IMR-90 (cell line): ENCODE measurements around the gene CD79A. TPM values are rescaled to one million over a fixed set of nuclear protein-coding genes. Genes with fewer than 3 reads are reported as not detected.
"Not testable (repeated sequence)": the region's sequence is repeated elsewhere in the genome, so short reads cannot be mapped to it uniquely, and the experiment has no call there.

Source experiments
- ATAC-seq: fragments of 200-7000 bp; cut with Tn5 transposase; 2 replicates; pipeline ENCODE4 v1.9.1; 2020; ENCODE audit warnings: low read depth, mild to moderate bottlenecking, moderate library complexity
- BruUV-seq: library from RNA; stranded (reverse); fragments of 400-500 nt; replicated peaks from 2 replicates; lab custom pipeline; 2021; lab: Mats Ljungman, UMichigan
- CTCF ChIA-PET: fragments of 300-600 bp; formaldehyde crosslinking; extraction: SDS; loops from one replicate; lab custom pipeline; 2021; ENCODE audit warnings: antibody characterized with exemption; lab: Yijun Ruan, JAX
- POLR2A ChIA-PET: fragments of 300-600 bp; sonication (Branson Sonifier 250); formaldehyde crosslinking; loops from one replicate; lab custom pipeline; 2022; ENCODE audit warnings: antibody characterized with exemption; ENCODE audit not compliant: unreplicated experiment; lab: Charles Lee
- DNase-seq: peaks from one replicate; pipeline ENCODE4 v3.0.0; 2013
- H2AFZ ChIP-seq: replicated peaks from 2 replicates; pipeline ENCODE3; 2013; ENCODE audit warnings: low read length, mild to moderate bottlenecking; ENCODE audit not compliant: poor library complexity
- H2AK5ac ChIP-seq: 2 replicates; pipeline ENCODE4 v1.6.1; 2013; ENCODE audit warnings: low read depth, low read length, inconsistent platforms
- H2AK9ac ChIP-seq: replicated peaks from 2 replicates; pipeline ENCODE3; 2013; ENCODE audit warnings: mild to moderate bottlenecking, low read depth, low read length, moderate library complexity; ENCODE audit not compliant: poor library complexity
- H2BK120ac ChIP-seq: 2 replicates; pipeline ENCODE4 v1.6.1; 2013; ENCODE audit warnings: low read depth, low read length, inconsistent platforms
- H2BK15ac ChIP-seq: 3 replicates; pipeline ENCODE4 v1.6.1; 2013; ENCODE audit warnings: low read depth, low read length, inconsistent platforms
- H2BK20ac ChIP-seq: 2 replicates; pipeline ENCODE4 v1.6.1; 2013; ENCODE audit warnings: low read depth, mild to moderate bottlenecking, inconsistent platforms, low read length, moderate library complexity
- H2BK5ac ChIP-seq: 2 replicates; pipeline ENCODE4 v1.6.1; 2013; ENCODE audit warnings: mild to moderate bottlenecking, low read depth, low read length, inconsistent platforms; ENCODE audit not compliant: poor library complexity, severe bottlenecking
- H3K14ac ChIP-seq: replicated peaks from 2 replicates; pipeline ENCODE4 v1.6.1; 2013; ENCODE audit warnings: low read depth, low read length, inconsistent platforms
- H3K18ac ChIP-seq: 2 replicates; pipeline ENCODE4 v1.6.1; 2013; ENCODE audit warnings: low read depth, low read length, control low read depth
- H3K23ac ChIP-seq: 2 replicates; pipeline ENCODE4 v1.6.1; 2013; ENCODE audit warnings: low read depth, low read length, inconsistent platforms
- H3K27ac ChIP-seq: 2 replicates; pipeline ENCODE4 v1.5.1; 2013; ENCODE audit warnings: mild to moderate bottlenecking, control low read depth, low read length; ENCODE audit not compliant: insufficient read depth
- H3K27me3 ChIP-seq: 2 replicates; pipeline ENCODE4 v1.6.1; 2013; ENCODE audit warnings: low read length; ENCODE audit not compliant: control insufficient read depth, insufficient read depth
- H3K36me3 ChIP-seq: 2 replicates; pipeline ENCODE4 v1.6.1; 2013; ENCODE audit warnings: low read length, mixed read lengths; ENCODE audit not compliant: control insufficient read depth, insufficient read depth
- H3K4ac ChIP-seq: 2 replicates; pipeline ENCODE4 v1.6.1; 2013; ENCODE audit warnings: low read depth, low read length, inconsistent platforms
- H3K4me1 ChIP-seq: 2 replicates; pipeline ENCODE4 v1.6.1; 2013; ENCODE audit warnings: low read length, mixed read lengths; ENCODE audit not compliant: control insufficient read depth, insufficient read depth
- H3K4me2 ChIP-seq: 2 replicates; pipeline ENCODE4 v1.6.1; 2013; ENCODE audit warnings: low read depth, mild to moderate bottlenecking, control low read depth, low read length, moderate library complexity
- H3K4me3 ChIP-seq: 2 replicates; pipeline ENCODE4 v1.5.1; 2013; ENCODE audit warnings: low read depth, mild to moderate bottlenecking, control low read depth, low read length, moderate library complexity; ENCODE audit not compliant: insufficient read depth
- H3K56ac ChIP-seq: 2 replicates; pipeline ENCODE4 v1.6.1; 2013; ENCODE audit warnings: low read length, inconsistent platforms; ENCODE audit not compliant: insufficient read depth; ENCODE audit errors: extremely low read depth
- H3K79me1 ChIP-seq, 2 experiments: 2 replicates each; pipeline ENCODE4 v1.6.1; 2013; ENCODE audit warnings: low read length in 2 of 2, inconsistent platforms in 1 of 2, low read depth in 1 of 2
- H3K9ac ChIP-seq: 2 replicates; pipeline ENCODE4 v1.6.1; 2013; ENCODE audit warnings: low read depth, low read length, control low read depth
- H3K9me1 ChIP-seq: 2 replicates; pipeline ENCODE4 v1.6.1; 2013; ENCODE audit warnings: low read length, inconsistent platforms; ENCODE audit not compliant: insufficient read depth
- H3K9me3 ChIP-seq: 2 replicates; pipeline ENCODE4 v1.6.1; 2013; ENCODE audit warnings: low read length; ENCODE audit not compliant: control insufficient read depth, insufficient read depth
- H4K20me1 ChIP-seq: 2 replicates; pipeline ENCODE4 v1.6.1; 2013; ENCODE audit warnings: low read length, inconsistent platforms; ENCODE audit not compliant: insufficient read depth
- H4K5ac ChIP-seq: 2 replicates; pipeline ENCODE4 v1.6.1; 2013; ENCODE audit warnings: mild to moderate bottlenecking, low read depth, low read length, control low read depth
- H4K8ac ChIP-seq, 2 experiments: 2 replicates each; pipeline ENCODE4 v1.6.1; 2013; ENCODE audit warnings: low read depth in 2 of 2, low read length in 2 of 2, control low read depth in 1 of 2, inconsistent platforms in 1 of 2
- H4K91ac ChIP-seq: 2 replicates; pipeline ENCODE4 v1.6.1; 2013; ENCODE audit warnings: low read depth, low read length, inconsistent platforms; ENCODE audit not compliant: insufficient read depth
- FOS ChIP-seq: fragments of 150-350 bp; IDR thresholded peaks from 2 replicates; pipeline ENCODE4 v1.6.1; 2016; ENCODE audit warnings: low read depth, low read length
- WGBS, 2 experiments: methylation state at CpG; one replicate each; pipeline versions ENCODE4 v1.1.5 to v1.1.7; 2013; ENCODE audit warnings: missing lambda C conversion rate in 2 of 2; ENCODE audit not compliant: insufficient read length in 1 of 2; ENCODE audit errors: extremely low coverage in 2 of 2; 5-methylcytosine and 5-hydroxymethylcytosine counted together
- dilution Hi-C: fragments of 300-500 bp; cut with HindIII; formaldehyde crosslinking; loops from one replicate; pipeline ENCODE4 v1.14.3; 2018; ENCODE audit warnings: low sequenced_read_pairs; ENCODE audit not compliant: unreplicated experiment
- in situ Hi-C: fragments of 300-500 bp; cut with MboI; formaldehyde crosslinking; loops from 3 replicates; pipeline ENCODE4 v1.14.3; 2019; ENCODE audit warnings: low sequenced_read_pairs, inconsistent platforms, mixed read lengths
- intact Hi-C: fragments of 100-400 bp; cut with micrococcal nuclease; formaldehyde crosslinking; loops from 2 replicates; pipeline ENCODE4 v1.10.0; 2022
- polyA plus RNA-seq, 3 experiments: library from polyadenylated mRNA; depleted of rRNA; stranded (reverse); fragments of >200 nt; gene quantifications; 2 replicates each; pipeline ENCODE4 v1.2.3, GENCODE V29; 2012; ENCODE audit warnings: low replicate concordance in 1 of 3
- total RNA-seq: library from RNA; depleted of rRNA; stranded (reverse); fragments of >200 nt; gene quantifications from 2 replicates; pipeline ENCODE4 v1.2.3, GENCODE V29; 2012

The CD79A gene
- total and polyA plus RNA-seq, 2 of the 4 experiments (the other 2 are of a cell fraction), result 0.19 TPM; not detected in 1

- no peak for TF ChIP-seq FOS
These were observed 36.7 kb downstream of the CD79A start (continued) for GRCh38 chr19:41913538-41914423.

GRCh38 chr19:41914424-41914834 is 37.4 kb downstream of the CD79A start:
- H4K8ac ChIP-seq, H3K56ac ChIP-seq, H2BK20ac ChIP-seq, H2BK5ac ChIP-seq, H3K18ac ChIP-seq, H2BK15ac ChIP-seq, H3K9ac ChIP-seq, BruUV-seq, H3K14ac ChIP-seq, H2AK5ac ChIP-seq, intact Hi-C loops, H3K4me1 ChIP-seq, H3K4me3 ChIP-seq, H3K23ac ChIP-seq, H4K91ac ChIP-seq, H4K5ac ChIP-seq, H3K4me2 ChIP-seq, dilution Hi-C loops, H3K9me3 ChIP-seq, ATAC-seq, CTCF ChIA-PET, H2AFZ ChIP-seq, H3K36me3 ChIP-seq, in situ Hi-C loops, H3K4ac ChIP-seq, H3K79me1 ChIP-seq, DNase-seq, H2AK9ac ChIP-seq, H3K27ac ChIP-seq, H2BK120ac ChIP-seq, POLR2A ChIA-PET: not testable (repeated sequence)
- WGBS, 2 experiments, result 0% methylated on average over 1 of the region's 5 CpGs; no CpG with 5 or more reads in 1 of the 2 experiments
- Histone ChIP-seq H3K9me1 (peaks cover 11% of the 10 kb centered on the region), H4K20me1 (peaks cover 25% of the 10 kb centered on the region), H3K27me3 (peaks cover 78% of the 10 kb centered on the region)
